GM12874 (cell line): ENCODE data around the gene RTL1.

Source experiments
- TF ChIP-seq, protein P1 (sequence below): IDR thresholded peaks from 2 replicates; pipeline ENCODE4 v1.5.1; 2011; ENCODE audit warnings: low read depth, mild to moderate bottlenecking, control low read depth, low read length, moderate library complexity; ENCODE audit not compliant: insufficient read depth

The RTL1 gene

DNA sequence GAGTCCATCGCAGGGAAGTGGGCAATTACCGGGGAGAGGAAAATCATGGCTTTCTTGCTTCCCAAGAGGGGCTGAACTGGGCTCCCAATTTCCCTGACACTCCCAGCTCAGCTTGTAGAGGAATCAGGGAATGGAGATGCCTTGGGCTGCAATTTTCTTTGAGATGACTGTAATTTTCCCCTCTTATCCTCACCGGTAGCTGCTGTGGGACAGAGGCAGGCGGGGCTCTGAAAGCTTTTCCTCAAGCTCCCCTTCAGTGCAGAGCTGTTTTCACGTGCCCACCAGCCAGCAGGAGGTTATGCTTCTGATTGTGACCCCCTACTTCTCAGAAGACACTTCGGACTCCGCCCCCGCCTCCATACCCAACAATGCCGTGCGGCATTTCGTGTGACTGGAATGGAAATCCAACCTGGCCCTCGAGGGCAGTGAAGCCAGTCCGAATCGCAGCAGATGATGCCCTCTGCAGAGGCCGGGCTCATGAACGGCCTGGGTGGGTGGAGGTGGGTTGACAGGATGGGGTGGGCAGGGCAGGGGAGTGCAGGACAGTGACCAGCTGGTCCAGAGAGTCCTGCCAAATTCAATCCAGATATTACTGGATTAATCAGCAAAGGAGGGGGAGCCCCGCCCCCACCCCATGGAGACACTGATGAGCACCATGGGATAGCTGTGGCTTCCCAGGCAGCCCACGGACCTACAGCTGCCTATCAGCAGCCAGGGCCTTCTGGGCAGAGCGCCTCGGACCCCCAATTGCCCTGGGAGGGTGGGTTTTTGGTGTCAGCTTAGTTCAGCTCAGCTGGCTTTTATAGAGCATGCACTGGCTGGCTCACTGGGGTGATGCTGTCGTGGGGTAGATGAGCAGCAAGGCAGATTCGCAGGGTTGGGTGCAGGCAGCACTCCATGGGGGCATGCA lies 37.6 kb downstream of the RTL1 start:
- TF ChIP-seq, protein P1, sequence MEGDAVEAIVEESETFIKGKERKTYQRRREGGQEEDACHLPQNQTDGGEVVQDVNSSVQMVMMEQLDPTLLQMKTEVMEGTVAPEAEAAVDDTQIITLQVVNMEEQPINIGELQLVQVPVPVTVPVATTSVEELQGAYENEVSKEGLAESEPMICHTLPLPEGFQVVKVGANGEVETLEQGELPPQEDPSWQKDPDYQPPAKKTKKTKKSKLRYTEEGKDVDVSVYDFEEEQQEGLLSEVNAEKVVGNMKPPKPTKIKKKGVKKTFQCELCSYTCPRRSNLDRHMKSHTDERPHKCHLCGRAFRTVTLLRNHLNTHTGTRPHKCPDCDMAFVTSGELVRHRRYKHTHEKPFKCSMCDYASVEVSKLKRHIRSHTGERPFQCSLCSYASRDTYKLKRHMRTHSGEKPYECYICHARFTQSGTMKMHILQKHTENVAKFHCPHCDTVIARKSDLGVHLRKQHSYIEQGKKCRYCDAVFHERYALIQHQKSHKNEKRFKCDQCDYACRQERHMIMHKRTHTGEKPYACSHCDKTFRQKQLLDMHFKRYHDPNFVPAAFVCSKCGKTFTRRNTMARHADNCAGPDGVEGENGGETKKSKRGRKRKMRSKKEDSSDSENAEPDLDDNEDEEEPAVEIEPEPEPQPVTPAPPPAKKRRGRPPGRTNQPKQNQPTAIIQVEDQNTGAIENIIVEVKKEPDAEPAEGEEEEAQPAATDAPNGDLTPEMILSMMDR = no peak

DNA sequence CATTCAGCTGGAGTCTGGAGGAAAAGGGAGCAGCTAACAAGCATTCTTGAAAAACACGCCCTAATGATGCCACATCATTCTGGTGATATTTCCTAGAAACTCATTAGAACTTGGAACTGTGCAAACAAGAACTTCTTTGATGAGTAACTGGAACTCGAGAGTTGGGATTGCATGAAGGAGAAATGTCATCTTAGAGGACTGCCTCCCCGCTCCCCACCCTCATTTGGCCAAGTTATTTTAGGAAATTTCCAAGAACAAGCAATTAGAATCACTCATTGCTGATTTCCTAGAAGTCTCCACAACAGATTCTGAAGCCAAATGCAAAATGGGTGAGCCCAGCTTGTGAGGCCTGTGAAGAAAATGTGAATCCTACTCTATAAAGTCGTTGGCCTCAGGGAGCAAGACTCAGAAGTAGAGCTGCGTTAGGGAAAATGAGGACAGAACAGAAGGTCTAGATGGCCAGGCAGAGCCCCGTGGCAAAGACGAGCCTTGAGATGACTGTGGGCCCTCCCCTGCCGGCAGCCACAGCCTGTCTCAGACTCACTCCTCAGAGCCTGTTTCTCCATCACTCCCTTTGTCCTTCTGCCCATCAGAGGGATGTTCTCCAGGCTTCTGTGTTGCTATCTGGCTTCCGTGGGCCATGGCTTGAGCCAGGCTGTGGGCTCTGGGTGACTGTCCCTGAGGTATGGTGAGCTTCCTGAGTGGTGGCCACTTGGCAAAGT lies 38.4 kb downstream of the RTL1 start:
- TF ChIP-seq, protein P1 = no peak

DNA sequence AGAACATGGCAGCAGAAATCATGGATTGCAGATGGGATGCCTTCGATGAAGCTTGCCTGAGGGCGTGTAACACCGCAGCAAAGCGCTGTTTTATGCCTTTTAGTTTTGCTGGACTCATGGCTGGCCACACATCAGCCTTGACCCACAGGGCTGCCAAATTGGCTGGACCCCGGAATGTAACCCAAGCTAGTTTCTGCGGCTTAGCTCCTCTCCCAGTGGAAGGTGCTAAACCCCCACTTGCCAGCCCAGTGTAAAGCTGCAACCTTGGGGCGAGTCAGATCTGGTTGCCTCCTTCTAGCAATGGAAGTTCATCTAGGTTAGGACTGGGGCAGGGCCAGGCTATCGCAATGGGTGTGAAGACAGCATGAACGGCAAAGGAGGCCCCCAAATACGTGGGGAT lies 39.3 kb downstream of the RTL1 start:
- TF ChIP-seq, protein P1 = no peak

DNA sequence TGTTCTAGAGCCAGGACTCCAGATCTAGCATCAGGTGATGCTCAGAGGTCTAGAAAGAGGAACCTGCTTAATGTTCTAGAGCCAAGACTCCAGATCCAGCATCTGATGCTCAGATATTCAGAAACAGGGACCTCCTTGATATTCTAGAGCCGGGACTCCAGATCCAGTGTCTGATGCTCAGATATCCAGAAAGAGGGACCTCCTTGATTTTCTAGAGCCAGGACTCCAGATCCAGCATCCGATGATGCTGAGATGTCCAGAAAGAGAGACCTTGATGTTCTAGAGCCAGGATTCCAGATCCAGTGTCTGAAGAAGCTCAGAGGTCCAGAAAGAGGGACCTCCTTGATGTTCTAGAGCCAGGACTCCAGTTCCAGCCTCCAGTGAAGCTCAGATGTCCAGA lies 40.7 kb downstream of the RTL1 start:
- TF ChIP-seq, protein P1 = no peak

DNA sequence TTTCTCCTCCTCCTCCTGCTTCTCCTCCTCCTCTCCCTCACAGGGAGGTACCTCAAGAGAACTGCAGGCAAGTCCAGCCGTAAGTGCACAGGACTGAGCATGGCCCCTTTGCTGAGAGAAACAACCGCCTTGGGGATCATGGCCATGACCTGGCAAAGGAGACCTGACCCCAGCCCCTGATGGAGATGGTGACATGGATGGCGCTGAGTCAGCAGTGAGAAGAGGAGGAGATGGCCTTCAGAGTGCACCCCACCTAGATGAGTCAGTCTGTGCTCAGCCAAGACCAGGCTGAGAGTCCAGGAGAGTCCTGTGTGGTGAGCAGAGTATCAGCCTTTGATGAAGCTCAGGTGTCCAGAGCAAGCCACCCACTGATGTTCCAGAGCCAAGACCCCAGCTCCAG lies 41.2 kb downstream of the RTL1 start:
- TF ChIP-seq, protein P1 = no peak

DNA sequence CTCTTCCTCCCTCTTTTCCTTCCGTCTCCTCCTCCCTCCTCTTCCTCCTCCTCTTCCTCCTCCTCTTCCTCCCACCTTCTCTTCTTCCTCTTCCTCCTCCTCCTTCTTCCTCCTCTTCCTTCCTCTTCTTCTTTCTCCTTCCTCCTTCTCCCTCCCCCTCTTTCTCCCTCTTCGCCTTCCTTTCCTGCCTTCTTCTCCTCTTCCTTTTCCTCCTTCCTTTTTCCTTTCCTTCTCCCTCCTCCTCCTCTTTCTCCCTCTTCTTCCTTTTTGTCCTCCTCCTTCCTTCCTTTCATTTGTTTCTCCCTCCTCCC lies 41.6 kb downstream of the RTL1 start:
- TF ChIP-seq, protein P1 = no peak

DNA sequence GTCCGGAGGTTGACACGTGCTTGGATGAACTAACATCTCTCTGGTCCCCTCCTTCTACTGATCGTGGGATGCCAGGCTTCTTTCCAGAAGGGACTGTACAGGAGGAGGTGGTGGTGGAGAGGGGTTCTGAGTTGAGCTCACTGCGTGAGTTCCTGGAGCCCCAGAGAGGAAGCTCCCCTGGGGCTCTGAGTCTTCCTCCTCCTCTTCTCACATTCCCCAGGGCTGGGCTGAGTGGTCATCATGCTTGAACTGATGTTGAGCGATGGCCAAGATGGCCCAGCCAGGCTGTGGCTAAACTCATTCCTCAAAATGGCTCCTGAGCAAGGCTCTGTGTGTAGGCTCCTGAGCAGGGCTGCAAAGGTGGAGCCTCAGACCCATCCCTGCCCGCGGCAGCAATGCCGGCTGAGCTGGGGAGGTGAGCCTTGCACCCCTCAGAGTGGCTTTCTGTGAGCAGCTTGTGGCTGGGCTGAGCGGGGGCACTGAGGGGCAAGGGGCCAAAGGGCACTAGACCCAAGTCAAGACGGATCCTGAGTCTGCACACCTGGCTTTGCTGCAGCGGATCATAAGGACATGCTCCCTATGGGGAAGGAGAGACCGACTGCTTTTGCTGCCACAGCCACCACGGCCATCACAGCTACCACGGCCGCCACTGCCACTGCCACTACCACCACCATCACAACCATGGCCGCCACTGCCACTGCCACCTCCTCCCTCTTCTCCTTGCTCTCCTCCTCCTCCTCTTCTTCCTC lies 42.2 kb downstream of the RTL1 start:
- TF ChIP-seq, protein P1 = no peak
